HepG2 (cell line): ENCODE measurements around the gene PRDM7. TPM values are rescaled to one million over a fixed set of nuclear protein-coding genes. Genes with fewer than 3 reads are reported as not detected.

Experiments used
- ATAC-seq: fragments of 200-7000 bp; cut with Tn5 transposase; 3 replicates; pipeline ENCODE4 v1.9.1; 2020; ENCODE audit warnings: mild to moderate bottlenecking, moderate library complexity
- BruUV-seq: library from RNA; stranded (reverse); fragments of 400-500 nt; replicated peaks from 2 replicates; lab custom pipeline; 2021; lab: Mats Ljungman, UMichigan
- CTCF ChIA-PET: fragments of 300-600 bp; formaldehyde crosslinking; extraction: SDS; loops from one replicate; lab custom pipeline; 2021; ENCODE audit warnings: low total read pairs, inconsistent platforms, low intra/inter-chr PET ratio; lab: Yijun Ruan, JAX
- POLR2A ChIA-PET: fragments of 350-600 bp; sonication (Branson Sonifier 250); formaldehyde crosslinking; loops from one replicate; lab custom pipeline; 2020; ENCODE audit warnings: antibody characterized with exemption, inconsistent platforms; lab: Yijun Ruan, JAX
- DNase-seq: peaks from one replicate; pipeline ENCODE4 v3.0.0-alpha.2; 2015; ENCODE audit warnings: low spot score
- FAIRE-seq: peaks from 3 replicates; lab custom pipeline; 2011; peaks lifted over from hg19 to GRCh38; lab: Jason Lieb, UNC
- H2AFZ ChIP-seq: one replicate; pipeline ENCODE4 v1.6.1; 2011; ENCODE audit warnings: low read length, inconsistent platforms
- H3K27ac ChIP-seq: fragments of 300-600 bp; 3 replicates; pipeline ENCODE4 v1.8.0; 2011; ENCODE audit warnings: mixed run types, mild to moderate bottlenecking, mixed read lengths, low read length, inconsistent platforms; ENCODE audit not compliant: insufficient read depth; ENCODE audit errors: extremely low read length
- H3K27me3 ChIP-seq, 2 experiments: fragments of 200-600 bp in 1 of 2; 2 replicates in 1 of 2; 3 replicates in 1 of 2; pipeline versions ENCODE4 v1.6.0 to v1.8.0; 2011; ENCODE audit warnings: low read length in 2 of 2, mild to moderate bottlenecking in 2 of 2, moderate library complexity in 2 of 2, inconsistent platforms in 1 of 2; ENCODE audit not compliant: insufficient read depth in 2 of 2, control insufficient read depth in 1 of 2
- H3K36me3 ChIP-seq, 2 experiments: fragments of 200-600 bp in 1 of 2; replicated peaks in 1 of 2; 2 replicates in 1 of 2; 3 replicates in 1 of 2; pipeline versions ENCODE4 v1.5.1 to v1.8.0; 2011; ENCODE audit warnings: low read length in 2 of 2, inconsistent platforms in 1 of 2; ENCODE audit not compliant: insufficient read depth in 2 of 2, control insufficient read depth in 1 of 2
- H3K4me1 ChIP-seq: 2 replicates; pipeline ENCODE4 v1.5.1; 2012; ENCODE audit warnings: low read length, inconsistent platforms; ENCODE audit not compliant: insufficient read depth
- H3K4me2 ChIP-seq: 2 replicates; pipeline ENCODE4 v1.6.0; 2011; ENCODE audit warnings: low read depth, low read length, inconsistent platforms
- H3K4me3 ChIP-seq, 3 experiments: fragments of 200-600 bp in 1 of 3; sonication (generic), shearing (Covaris generic) in 1 of 3; replicated peaks in 1 of 3; 2 replicates each; pipeline ENCODE4 v1.5.1; 2011 to 2016; ENCODE audit warnings: low read length in 3 of 3, inconsistent platforms in 2 of 3, low read depth in 2 of 3, mild to moderate bottlenecking in 2 of 3, control low read depth in 1 of 3, mixed read lengths in 1 of 3; ENCODE audit not compliant: insufficient read depth in 1 of 3
- H3K79me2 ChIP-seq: one replicate; pipeline ENCODE4 v1.6.1; 2011; ENCODE audit warnings: low read length, inconsistent platforms; ENCODE audit not compliant: insufficient read depth
- H3K9ac ChIP-seq: 2 replicates; pipeline ENCODE4 v1.6.0; 2011; ENCODE audit warnings: mild to moderate bottlenecking, low read depth, low read length, inconsistent platforms; ENCODE audit not compliant: insufficient read depth
- H3K9me3 ChIP-seq: 2 replicates; pipeline ENCODE4 v1.5.1; 2012; ENCODE audit warnings: mild to moderate bottlenecking, low read length
- H4K20me1 ChIP-seq: 2 replicates; pipeline ENCODE4 v1.6.0; 2011; ENCODE audit warnings: inconsistent platforms, mild to moderate bottlenecking, low read length, moderate library complexity; ENCODE audit not compliant: insufficient read depth
- CEBPG ChIP-seq: IDR thresholded peaks from 2 replicates; pipeline ENCODE4 v1.6.1; 2016
- MIER3 ChIP-seq: IDR thresholded peaks from 2 replicates; pipeline ENCODE4 v1.6.1; 2016; ENCODE audit warnings: missing compliant biosample characterization, borderline replicate concordance
- SNAPC4 ChIP-seq: sonication (generic); formaldehyde crosslinking; IDR thresholded peaks from 2 replicates; pipeline ENCODE4 v1.4.0; 2020; ENCODE audit warnings: mild to moderate bottlenecking, missing genetic modification reagents
- ZKSCAN1 ChIP-seq: fragments of 150-350 bp; IDR thresholded peaks from 2 replicates; pipeline ENCODE4 v1.6.1; 2014; ENCODE audit warnings: low read length
- WGBS: methylation state at CpG from one replicate; pipeline ENCODE4 v1.1.6; 2017; ENCODE audit warnings: low lambda C conversion rate; 5-methylcytosine and 5-hydroxymethylcytosine counted together
- in situ Hi-C: cut with HindIII; loops from 2 replicates; pipeline ENCODE4 v1.10.0; 2017; ENCODE audit warnings: low pct_unique_long_range_greater_than_20kb; ENCODE audit not compliant: extremely low pct_ligation_motif_present
- intact Hi-C: fragments of 100-400 bp; cut with micrococcal nuclease; formaldehyde crosslinking; loops from one replicate; pipeline ENCODE4 v1.10.0; 2022; ENCODE audit not compliant: unreplicated experiment
- polyA plus RNA-seq, 8 experiments: library from polyadenylated mRNA; depleted of rRNA in 3 of 8; stranded (reverse) in 7 of 8; unstranded in 1 of 8; fragments of >200 nt; fragmentation: Illumina TruSeq in 4 of 8; extraction: Trizol in 4 of 8; gene quantifications; 2 replicates each; pipeline versions ENCODE4 v1.2.1 to v1.2.3, GENCODE V29; 2011 to 2016; ENCODE audit warnings: low read depth in 4 of 8, missing spikeins in 1 of 8, mixed read lengths in 1 of 8; ENCODE audit not compliant: insufficient read depth in 1 of 8
- total RNA-seq, 5 experiments: library from RNA; depleted of rRNA; stranded (reverse); fragments of >200 nt; fragmentation: Illumina TruSeq; extraction: Trizol; gene quantifications; 2 replicates each; pipeline ENCODE4 v1.2.3, GENCODE V29; 2016; ENCODE audit warnings: low read depth in 1 of 5

The PRDM7 gene
- total and polyA plus RNA-seq, 2 of the 13 experiments (the other 11 are each of a cell fraction or from before 2014, with no cell fraction given), result not detected

GRCh38 chr16:90016339-90016950 is 60.7 kb downstream of the PRDM7 start (continued):
- no peak for TF ChIP-seq SNAPC4 (CRISPR knock-in tag)
- TF ChIP-seq CEBPG (CRISPR knock-in tag), result no peak

- Histone ChIP-seq H3K4me3 (no peak overlapping the region), H3K9ac (no peak overlapping the region), H3K27me3 (no peaks in the 10 kb centered on the region; a peak in 1 of 5 replicates), H4K20me1 (no peaks in the 10 kb centered on the region), H3K27ac (no peak overlapping the region), H3K9me3 (no peaks in the 10 kb centered on the region), H2AFZ (no peak overlapping the region), H3K36me3 (peaks cover 0 to 6% of the 10 kb centered on the region in 2 experiments; a peak in 3 of 5 replicates), H3K4me1 (peaks cover 33% of the 10 kb centered on the region), H3K79me2 (no peaks in the 10 kb centered on the region), H3K4me2 (no peak overlapping the region)
- POLR2A ChIA-PET, result no interaction called here
- CTCF ChIA-PET, result no interaction called here
- ATAC-seq (no peak), FAIRE-seq (no peak), DNase-seq (no peak)
- in situ Hi-C loops (no loop called here), intact Hi-C loops (no loop called here)
- 96% methylated on average over 19 of the region's 19 CpGs for WGBS
- no peak for TF ChIP-seq MIER3 (CRISPR knock-in tag)
- TF ChIP-seq ZKSCAN1, result peak; percentile 93
- no TSS peak for BruUV-seq
Measured at GRCh38 chr16:90015586-90016338, 61.4 kb downstream of the PRDM7 start.
